ENCODE data around the gene PACSIN1.

GRCh38 chr6:34441526-34441925 is 24.4 kb upstream of the PACSIN1 start:
- TF ChIP-seq POLR2AphosphoS5 (IDR thresholded peaks at IDR 0.05; ENCODE audit: borderline replicate concordance, low read depth, low read length) (no peak), EZH2 (IDR thresholded peaks at IDR 0.05) (no peak), FOXP2 (optimal IDR thresholded peaks at IDR 0.05; ENCODE audit: control extremely low read depth, extremely low read length, insufficient read depth) (no peak)

All from SK-N-MC (cell line).